Panc1 (cell line): ENCODE data around the gene HGD. TPM values are rescaled to one million over a fixed set of nuclear protein-coding genes. Genes with fewer than 3 reads are reported as not detected.
"Not testable (repeated sequence)": the region's sequence is repeated elsewhere in the genome, so short reads cannot be mapped to it uniquely, and the experiment has no call there.

Source experiments
- ATAC-seq: fragments of 200-7000 bp; cut with Tn5 transposase; 2 replicates; pipeline ENCODE4 v1.9.1; 2020; ENCODE audit warnings: mild to moderate bottlenecking, moderate library complexity
- BruUV-seq: library from RNA; stranded (reverse); fragments of 400-500 nt; replicated peaks from 2 replicates; lab custom pipeline; 2021; lab: Mats Ljungman, UMichigan
- CTCF ChIA-PET: fragments of 300-600 bp; sonication (Branson Sonifier 250); formaldehyde crosslinking; loops from one replicate; lab custom pipeline; 2022; ENCODE audit warnings: antibody characterized with exemption; lab: Charles Lee
- POLR2A ChIA-PET: fragments of 300-600 bp; sonication (Branson Sonifier 250); formaldehyde crosslinking; loops from one replicate; lab custom pipeline; 2022; ENCODE audit warnings: antibody characterized with exemption; lab: Charles Lee
- DNase-seq: peaks from one replicate; pipeline ENCODE4 v3.0.0-alpha.2; 2010; ENCODE audit warnings: low read depth, low spot score
- H3K27ac ChIP-seq: 2 replicates; pipeline ENCODE4 v1.5.1; 2011; ENCODE audit warnings: mild to moderate bottlenecking, low read length, inconsistent platforms
- H3K27me3 ChIP-seq: fragments of 200-500 bp; sonication (Bioruptor generic); 2 replicates; pipeline ENCODE4 v1.6.0; 2014; ENCODE audit warnings: low read length, inconsistent platforms; ENCODE audit not compliant: control insufficient read depth, insufficient read depth
- H3K36me3 ChIP-seq: fragments of 200-500 bp; sonication (Bioruptor generic); 2 replicates; pipeline ENCODE4 v1.5.1; 2014; ENCODE audit warnings: inconsistent platforms, mild to moderate bottlenecking, low read length, moderate library complexity; ENCODE audit not compliant: control insufficient read depth, insufficient read depth
- H3K4me1 ChIP-seq: 2 replicates; pipeline ENCODE4 v1.5.1; 2011; ENCODE audit warnings: inconsistent platforms, mild to moderate bottlenecking, low read length, moderate library complexity; ENCODE audit not compliant: control insufficient read depth, insufficient read depth
- H3K4me3 ChIP-seq, 2 experiments: 2 replicates each; pipeline ENCODE4 v1.5.1; 2011 to 2012; ENCODE audit warnings: low read depth in 2 of 2, low read length in 2 of 2, mild to moderate bottlenecking in 2 of 2, inconsistent platforms in 1 of 2, moderate library complexity in 1 of 2
- H3K9me3 ChIP-seq: fragments of 200-500 bp; sonication (Bioruptor generic); 2 replicates; pipeline ENCODE4 v1.5.1; 2014; ENCODE audit warnings: low read depth, mild to moderate bottlenecking, inconsistent platforms, low read length, moderate library complexity; ENCODE audit not compliant: control insufficient read depth, insufficient read depth
- CTCF ChIP-seq: fragments of 450-650 bp; IDR thresholded peaks from 2 replicates; pipeline ENCODE4 v1.5.1; 2017; ENCODE audit warnings: mild to moderate bottlenecking
- POLR2AphosphoS5 ChIP-seq: IDR thresholded peaks from 2 replicates; pipeline ENCODE4 v1.6.1; 2012; ENCODE audit warnings: mild to moderate bottlenecking, low read depth, low read length, moderate library complexity
- REST ChIP-seq, 2 experiments: IDR thresholded peaks; 2 replicates each; pipeline ENCODE4 v1.6.1; 2011 to 2012; ENCODE audit warnings: low read depth in 2 of 2, control low read depth in 1 of 2, low read length in 1 of 2, mild to moderate bottlenecking in 1 of 2, moderate library complexity in 1 of 2; ENCODE audit not compliant: insufficient read depth in 1 of 2
- SIN3A ChIP-seq: IDR thresholded peaks from 2 replicates; pipeline ENCODE4 v1.6.1; 2012; ENCODE audit warnings: low read depth, mild to moderate bottlenecking, low read length, moderate library complexity, borderline replicate concordance; ENCODE audit not compliant: insufficient read depth
- TCF7L2 ChIP-seq: IDR thresholded peaks from 2 replicates; pipeline ENCODE4 v1.6.1; 2011; ENCODE audit warnings: mild to moderate bottlenecking, low read depth, low read length, inconsistent platforms
- in situ Hi-C: cut with HindIII; loops from 2 replicates; pipeline ENCODE4 v1.10.0; 2016; ENCODE audit warnings: low sequenced_read_pairs, low pct_unique_long_range_greater_than_20kb
- intact Hi-C: fragments of 100-400 bp; cut with micrococcal nuclease; formaldehyde crosslinking; loops from one replicate; pipeline ENCODE4 v1.10.0; 2022; ENCODE audit not compliant: unreplicated experiment
- total RNA-seq: library from RNA; stranded (reverse); gene quantifications from one replicate; pipeline ENCODE4 v1.2.1, GENCODE V29; 2021; ENCODE audit not compliant: unreplicated experiment

The HGD gene
- total RNA-seq, 1 experiment from 2014 or later = 0.59 TPM

- POLR2A ChIA-PET = interaction anchor here (0.5 kb wide), 1 partner anchor 32 kb away, joined by 4 read pairs; no protein-coding TSS in a partner anchor
- intact Hi-C loops = no loop called here
Measured at GRCh38 chr3:120678331-120678947, 3.6 kb downstream of the HGD start.

GRCh38 chr3:120677193-120677592, 4.8 kb downstream of the HGD start:
- H3K27me3 ChIP-seq, in situ Hi-C loops, ATAC-seq, BruUV-seq, H3K36me3 ChIP-seq, POLR2A ChIA-PET, H3K27ac ChIP-seq, H3K4me3 ChIP-seq, CTCF ChIA-PET, DNase-seq, H3K4me1 ChIP-seq, intact Hi-C loops, H3K9me3 ChIP-seq: not testable (repeated sequence)

More at GRCh38 chr3:120678331-120678947, 3.6 kb downstream of the HGD start:
- H3K9me3 ChIP-seq = peaks cover 7% of the 10 kb centered on the region; the same call in 1 of the 2 replicates
- no peak overlapping the region for H3K4me3 ChIP-seq
- ATAC-seq (no peak), DNase-seq (no peak)
- CTCF ChIA-PET = no interaction called here
- in situ Hi-C loops = no loop called here
- H3K27me3 ChIP-seq = no peaks in the 10 kb centered on the region
- no peak overlapping the region for H3K27ac ChIP-seq
- no peak for TF ChIP-seq TCF7L2
- no TSS peak for BruUV-seq
- no peaks in the 10 kb centered on the region for H3K36me3 ChIP-seq
- no peaks in the 10 kb centered on the region for H3K4me1 ChIP-seq

DNA sequence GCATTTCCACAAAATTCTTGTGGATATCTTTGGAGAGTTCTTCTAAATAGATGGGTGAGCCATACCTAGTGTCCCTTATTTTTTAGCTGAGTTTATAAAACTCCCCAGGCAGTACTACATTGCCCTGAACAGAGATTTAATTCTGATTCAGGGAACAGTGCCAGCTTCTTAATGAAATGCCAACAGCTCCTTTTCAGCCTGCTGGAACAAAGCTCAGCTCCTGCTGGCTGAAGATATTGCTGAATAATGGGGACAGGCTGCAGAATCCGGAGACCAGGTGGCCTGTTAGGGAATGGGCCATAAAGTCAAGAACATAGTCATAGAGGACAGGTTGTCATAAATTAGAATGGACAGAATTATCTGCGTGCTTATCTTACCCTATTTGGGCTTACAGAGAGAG, 8.9 kb downstream of the HGD start:
- POLR2A ChIA-PET = no interaction called here
- Histone ChIP-seq H3K4me3 (no peak overlapping the region), H3K27me3 (no peaks in the 10 kb centered on the region), H3K27ac (no peak overlapping the region), H3K36me3 (no peaks in the 10 kb centered on the region), H3K9me3 (peaks cover 1% of the 10 kb centered on the region; the same call in 1 of the 2 replicates), H3K4me1 (no peaks in the 10 kb centered on the region)
- BruUV-seq = no TSS peak
- ATAC-seq = no peak
- intact Hi-C loops = no loop called here
- TF ChIP-seq SIN3A (no peak), TCF7L2 (no peak), POLR2AphosphoS5 (no peak), REST (IDR thresholded peaks at IDR 0.05; ENCODE audit: insufficient read depth in 1 of 2, low read depth in 2 of 2, low read length in 1 of 2) (no peak), CTCF (no peak)
- DNase-seq = no peak
- CTCF ChIA-PET = no interaction called here
- in situ Hi-C loops = no loop called here
